Calu3 (cell line): ENCODE results near the gene RALBP1. TPM values are rescaled to one million over a fixed set of nuclear protein-coding genes. Genes with fewer than 3 reads are reported as not detected.
A peak's percentile ranks its signal among the peaks of the same experiment; 100 is the strongest.

Source experiments
- BruUV-seq: library from RNA; stranded (reverse); fragments of 400-500 nt; replicated peaks from 2 replicates; lab custom pipeline; 2021; lab: Mats Ljungman, UMichigan
- CTCF ChIA-PET: fragments of 300-600 bp; sonication (Branson Sonifier 250); formaldehyde crosslinking; loops from one replicate; lab custom pipeline; 2022; ENCODE audit warnings: antibody characterized with exemption; lab: Charles Lee
- DNase-seq: peaks from one replicate; pipeline ENCODE4 v3.0.0; 2022
- H3K27ac Mint-ChIP-seq: one replicate; pipeline ENCODE4 v1.8.0; 2022; ENCODE audit warnings: mixed read lengths; ENCODE audit not compliant: unreplicated experiment
- H3K27me3 Mint-ChIP-seq: one replicate; pipeline ENCODE4 v1.8.0; 2022; ENCODE audit warnings: mixed read lengths; ENCODE audit not compliant: unreplicated experiment
- H3K36me3 Mint-ChIP-seq: one replicate; pipeline ENCODE4 v1.8.0; 2022; ENCODE audit warnings: mild to moderate bottlenecking, moderate library complexity, mixed read lengths; ENCODE audit not compliant: insufficient read depth, unreplicated experiment
- H3K4me1 Mint-ChIP-seq: one replicate; pipeline ENCODE4 v1.8.0; 2022; ENCODE audit warnings: mild to moderate bottlenecking, low read depth, mixed read lengths; ENCODE audit not compliant: unreplicated experiment
- H3K4me3 Mint-ChIP-seq: one replicate; pipeline ENCODE4 v1.8.0; 2022; ENCODE audit warnings: mild to moderate bottlenecking, low read depth, moderate library complexity, mixed read lengths; ENCODE audit not compliant: unreplicated experiment
- H3K9me3 Mint-ChIP-seq: one replicate; pipeline ENCODE4 v1.8.0; 2022; ENCODE audit warnings: low read depth, mixed read lengths; ENCODE audit not compliant: unreplicated experiment
- intact Hi-C: fragments of 100-400 bp; cut with micrococcal nuclease; formaldehyde crosslinking; loops from one replicate; pipeline ENCODE4 v1.10.0; 2022; ENCODE audit not compliant: unreplicated experiment
- total RNA-seq: library from RNA; stranded (reverse); gene quantifications from 2 replicates; pipeline ENCODE4 v1.2.3, GENCODE V29; 2022
- TF ChIP-seq, protein P1 (sequence below): fragments of 200-600 bp; IDR thresholded peaks from one replicate; pipeline ENCODE4 v1.8.0; 2022; ENCODE audit warnings: antibody characterized with exemption; ENCODE audit not compliant: unreplicated experiment

The RALBP1 gene
- total RNA-seq, 1 experiment from 2014 or later: 65.8 TPM

DNA sequence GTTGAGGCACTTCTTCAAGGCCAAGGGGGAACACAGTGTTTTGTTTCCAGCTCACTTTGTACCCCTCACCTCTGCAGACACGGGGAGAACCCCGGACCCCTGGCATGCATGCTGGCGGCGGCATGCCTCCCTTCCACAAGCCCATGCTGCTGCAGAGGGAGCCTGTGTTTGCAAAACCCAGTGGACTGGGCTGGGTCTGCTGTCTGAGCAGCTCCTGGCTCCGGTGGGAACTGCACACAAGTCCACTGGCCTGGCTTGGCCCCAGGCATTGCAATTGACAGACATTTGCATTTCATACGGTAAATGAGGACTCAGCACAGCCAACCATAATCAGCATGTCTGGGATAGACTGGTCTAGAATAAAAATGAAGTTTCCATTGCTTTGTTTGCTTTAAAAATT lies 62.4 kb downstream of the RALBP1 start:
- Mint-ChIP-seq H3K4me1 (no peaks in the 10 kb centered on the region), H3K36me3 (peaks cover 24% of the 10 kb centered on the region), H3K27me3 (no peaks in the 10 kb centered on the region), H3K4me3 (no peak overlapping the region), H3K9me3 (no peaks in the 10 kb centered on the region), H3K27ac (no peak overlapping the region)
- TF ChIP-seq, protein P1, sequence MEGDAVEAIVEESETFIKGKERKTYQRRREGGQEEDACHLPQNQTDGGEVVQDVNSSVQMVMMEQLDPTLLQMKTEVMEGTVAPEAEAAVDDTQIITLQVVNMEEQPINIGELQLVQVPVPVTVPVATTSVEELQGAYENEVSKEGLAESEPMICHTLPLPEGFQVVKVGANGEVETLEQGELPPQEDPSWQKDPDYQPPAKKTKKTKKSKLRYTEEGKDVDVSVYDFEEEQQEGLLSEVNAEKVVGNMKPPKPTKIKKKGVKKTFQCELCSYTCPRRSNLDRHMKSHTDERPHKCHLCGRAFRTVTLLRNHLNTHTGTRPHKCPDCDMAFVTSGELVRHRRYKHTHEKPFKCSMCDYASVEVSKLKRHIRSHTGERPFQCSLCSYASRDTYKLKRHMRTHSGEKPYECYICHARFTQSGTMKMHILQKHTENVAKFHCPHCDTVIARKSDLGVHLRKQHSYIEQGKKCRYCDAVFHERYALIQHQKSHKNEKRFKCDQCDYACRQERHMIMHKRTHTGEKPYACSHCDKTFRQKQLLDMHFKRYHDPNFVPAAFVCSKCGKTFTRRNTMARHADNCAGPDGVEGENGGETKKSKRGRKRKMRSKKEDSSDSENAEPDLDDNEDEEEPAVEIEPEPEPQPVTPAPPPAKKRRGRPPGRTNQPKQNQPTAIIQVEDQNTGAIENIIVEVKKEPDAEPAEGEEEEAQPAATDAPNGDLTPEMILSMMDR: no peak
- CTCF ChIA-PET: no interaction called here
- no TSS peak for BruUV-seq
- no peak for DNase-seq
- intact Hi-C loops: no loop called here

DNA sequence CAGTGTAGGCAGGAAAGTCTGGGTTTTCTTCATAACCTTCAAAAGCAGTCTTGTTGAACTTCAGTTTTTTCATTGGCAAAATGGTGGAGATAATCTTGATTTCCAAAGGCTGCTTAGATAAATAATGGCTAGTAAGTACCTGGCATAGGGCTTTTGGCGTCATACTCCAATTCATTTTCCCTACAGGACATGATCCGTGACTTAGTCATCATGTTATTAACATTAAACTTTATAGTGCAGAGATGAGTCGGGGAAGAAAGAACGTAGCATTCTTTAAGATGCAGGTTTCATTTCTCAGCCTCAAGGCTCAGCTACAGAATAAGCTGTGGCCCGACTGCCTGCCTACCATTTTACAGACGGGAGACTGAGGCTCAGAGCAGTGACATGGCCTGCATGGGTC lies 64.0 kb downstream of the RALBP1 start:
- intact Hi-C loops: no loop called here
- H3K9me3 Mint-ChIP-seq: no peaks in the 10 kb centered on the region
- H3K4me3 Mint-ChIP-seq: no peak overlapping the region
- peaks cover 32% of the 10 kb centered on the region for H3K36me3 Mint-ChIP-seq
- no TSS peak for BruUV-seq
- CTCF ChIA-PET: no interaction called here
- TF ChIP-seq, protein P1: no peak
- DNase-seq: no peak
- peak overlapping the region; percentile 15 for H3K27ac Mint-ChIP-seq
- H3K27me3 Mint-ChIP-seq: no peaks in the 10 kb centered on the region
- H3K4me1 Mint-ChIP-seq: no peaks in the 10 kb centered on the region

DNA sequence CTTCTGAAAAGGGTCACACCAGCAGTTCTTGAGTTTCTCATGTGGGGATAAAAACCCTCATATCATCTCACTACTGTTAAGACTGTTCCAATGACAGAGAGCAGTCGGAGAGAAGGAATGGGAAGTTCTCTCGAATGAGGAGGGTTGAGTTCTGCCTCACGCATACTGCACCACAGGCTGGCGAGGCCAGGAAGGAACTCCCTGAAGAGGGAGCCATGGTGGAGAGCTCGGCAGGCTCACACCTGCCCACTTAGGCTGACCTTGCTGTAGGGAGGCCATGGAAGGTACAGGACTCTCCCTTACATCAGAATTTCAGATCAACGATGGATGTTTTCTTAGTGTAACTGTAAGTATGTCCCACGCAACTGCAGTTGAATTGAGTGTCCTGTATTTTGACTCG lies 64.6 kb downstream of the RALBP1 start:
- no TSS peak for BruUV-seq
- H3K36me3 Mint-ChIP-seq: peaks cover 36% of the 10 kb centered on the region

DNA sequence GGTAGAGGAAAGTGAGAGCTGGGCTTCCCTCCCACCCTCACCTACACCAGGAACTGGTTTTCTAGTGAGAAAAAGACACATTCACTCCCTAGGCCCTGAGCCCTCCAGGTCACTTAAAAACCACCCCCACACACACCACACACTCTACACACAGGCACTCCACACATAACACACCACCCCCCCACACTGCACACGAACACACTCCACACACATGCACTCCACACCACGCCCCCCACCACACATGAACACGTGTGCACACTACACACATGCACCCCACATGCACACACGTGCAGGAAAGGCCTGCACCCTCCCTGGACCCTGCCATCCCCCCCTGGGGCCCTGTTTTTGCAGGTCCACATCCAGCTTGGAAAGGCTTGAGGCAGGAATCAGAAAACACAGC lies 67.6 kb downstream of the RALBP1 start:
- no peaks in the 10 kb centered on the region for H3K9me3 Mint-ChIP-seq
- H3K27me3 Mint-ChIP-seq: no peaks in the 10 kb centered on the region
- peaks cover 43% of the 10 kb centered on the region for H3K36me3 Mint-ChIP-seq
- BruUV-seq: TSS peak; percentile 30
- DNase-seq: no peak
- H3K4me1 Mint-ChIP-seq: no peaks in the 10 kb centered on the region
- CTCF ChIA-PET: no interaction called here
- H3K4me3 Mint-ChIP-seq: no peak overlapping the region
- TF ChIP-seq, protein P1: no peak
- peak overlapping the region; percentile 57 for H3K27ac Mint-ChIP-seq
- intact Hi-C loops: no loop called here

More for the DNA sequence above, 64.6 kb downstream of the RALBP1 start:
- no peaks in the 10 kb centered on the region for H3K9me3 Mint-ChIP-seq
- no peak overlapping the region for H3K4me3 Mint-ChIP-seq
- intact Hi-C loops: no loop called here
- no peaks in the 10 kb centered on the region for H3K27me3 Mint-ChIP-seq
- no peak for DNase-seq
- TF ChIP-seq, protein P1: no peak
- H3K27ac Mint-ChIP-seq: no peak overlapping the region
- CTCF ChIA-PET: no interaction called here
- H3K4me1 Mint-ChIP-seq: no peaks in the 10 kb centered on the region
